ENCODE data around the gene POFUT1. TPM values are rescaled to one million over a fixed set of nuclear protein-coding genes. Genes with fewer than 3 reads are reported as not detected.

POFUT1 gene
- total RNA-seq, 1 experiment from 2014 or later, result 29.4 TPM

DNA sequence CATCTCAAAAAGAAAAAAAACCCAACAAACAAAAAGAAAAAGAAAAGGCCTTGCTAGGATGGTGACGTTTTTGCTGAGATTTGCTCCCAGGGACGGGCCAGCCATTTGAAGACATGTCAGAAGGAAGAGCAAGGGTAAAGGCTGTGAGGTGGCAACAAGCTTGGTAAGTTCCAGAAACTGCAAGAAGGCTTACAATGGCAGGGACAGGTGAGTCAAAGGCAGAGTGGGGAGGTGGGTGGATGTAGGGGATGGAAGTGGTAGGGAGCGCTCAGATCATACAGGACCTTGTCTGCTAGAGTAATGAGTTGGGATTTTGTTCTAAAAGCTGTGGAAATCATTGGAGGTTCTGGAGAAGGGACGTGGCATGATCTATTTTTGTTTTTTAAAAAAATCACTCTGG is 74.0 kb downstream of the POFUT1 start:
- Mint-ChIP-seq H3K4me1 (peaks cover 7% of the 10 kb centered on the region), H3K4me3 (no peak overlapping the region), H3K27ac (peak overlapping the region; percentile 14; the same call in 1 of the 2 replicates), H3K27me3 (ENCODE audit: low read depth) (no peaks in the 10 kb centered on the region), H3K9me3 (no peaks in the 10 kb centered on the region), H3K36me3 (no peaks in the 10 kb centered on the region)
- no peak for ATAC-seq
- POLR2A ChIA-PET, result no interaction called here
- CTCF ChIA-PET, result no interaction called here
- TF ChIP-seq, protein P1, sequence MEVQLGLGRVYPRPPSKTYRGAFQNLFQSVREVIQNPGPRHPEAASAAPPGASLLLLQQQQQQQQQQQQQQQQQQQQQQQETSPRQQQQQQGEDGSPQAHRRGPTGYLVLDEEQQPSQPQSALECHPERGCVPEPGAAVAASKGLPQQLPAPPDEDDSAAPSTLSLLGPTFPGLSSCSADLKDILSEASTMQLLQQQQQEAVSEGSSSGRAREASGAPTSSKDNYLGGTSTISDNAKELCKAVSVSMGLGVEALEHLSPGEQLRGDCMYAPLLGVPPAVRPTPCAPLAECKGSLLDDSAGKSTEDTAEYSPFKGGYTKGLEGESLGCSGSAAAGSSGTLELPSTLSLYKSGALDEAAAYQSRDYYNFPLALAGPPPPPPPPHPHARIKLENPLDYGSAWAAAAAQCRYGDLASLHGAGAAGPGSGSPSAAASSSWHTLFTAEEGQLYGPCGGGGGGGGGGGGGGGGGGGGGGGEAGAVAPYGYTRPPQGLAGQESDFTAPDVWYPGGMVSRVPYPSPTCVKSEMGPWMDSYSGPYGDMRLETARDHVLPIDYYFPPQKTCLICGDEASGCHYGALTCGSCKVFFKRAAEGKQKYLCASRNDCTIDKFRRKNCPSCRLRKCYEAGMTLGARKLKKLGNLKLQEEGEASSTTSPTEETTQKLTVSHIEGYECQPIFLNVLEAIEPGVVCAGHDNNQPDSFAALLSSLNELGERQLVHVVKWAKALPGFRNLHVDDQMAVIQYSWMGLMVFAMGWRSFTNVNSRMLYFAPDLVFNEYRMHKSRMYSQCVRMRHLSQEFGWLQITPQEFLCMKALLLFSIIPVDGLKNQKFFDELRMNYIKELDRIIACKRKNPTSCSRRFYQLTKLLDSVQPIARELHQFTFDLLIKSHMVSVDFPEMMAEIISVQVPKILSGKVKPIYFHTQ (CRISPR knock-in tag; IDR thresholded peaks at IDR 0.05), result no peak
- TF ChIP-seq ZNF232 (CRISPR knock-in tag; IDR thresholded peaks at IDR 0.05), result no peak
- no peak for TF ChIP-seq ETV6 (CRISPR knock-in tag; IDR thresholded peaks at IDR 0.05)
- no peak for TF ChIP-seq IRF2 (CRISPR knock-in tag; IDR thresholded peaks at IDR 0.05; ENCODE audit: borderline replicate concordance, low read depth)
- TF ChIP-seq, protein P2, sequence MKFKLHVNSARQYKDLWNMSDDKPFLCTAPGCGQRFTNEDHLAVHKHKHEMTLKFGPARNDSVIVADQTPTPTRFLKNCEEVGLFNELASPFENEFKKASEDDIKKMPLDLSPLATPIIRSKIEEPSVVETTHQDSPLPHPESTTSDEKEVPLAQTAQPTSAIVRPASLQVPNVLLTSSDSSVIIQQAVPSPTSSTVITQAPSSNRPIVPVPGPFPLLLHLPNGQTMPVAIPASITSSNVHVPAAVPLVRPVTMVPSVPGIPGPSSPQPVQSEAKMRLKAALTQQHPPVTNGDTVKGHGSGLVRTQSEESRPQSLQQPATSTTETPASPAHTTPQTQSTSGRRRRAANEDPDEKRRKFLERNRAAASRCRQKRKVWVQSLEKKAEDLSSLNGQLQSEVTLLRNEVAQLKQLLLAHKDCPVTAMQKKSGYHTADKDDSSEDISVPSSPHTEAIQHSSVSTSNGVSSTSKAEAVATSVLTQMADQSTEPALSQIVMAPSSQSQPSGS (CRISPR knock-in tag; IDR thresholded peaks at IDR 0.05; ENCODE audit: borderline replicate concordance, low read depth), result no peak
- TF ChIP-seq ATF1 (CRISPR knock-in tag; IDR thresholded peaks at IDR 0.05), result no peak
- no peak for TF ChIP-seq GRHL2 (CRISPR knock-in tag; IDR thresholded peaks at IDR 0.05; ENCODE audit: insufficient replicate concordance, severe bottlenecking)
- no peak for TF ChIP-seq TCF7 (CRISPR knock-in tag; IDR thresholded peaks at IDR 0.05; ENCODE audit: low read depth)
- no peak for TF ChIP-seq SOX15 (CRISPR knock-in tag; IDR thresholded peaks at IDR 0.05)
- TF ChIP-seq, protein P3, sequence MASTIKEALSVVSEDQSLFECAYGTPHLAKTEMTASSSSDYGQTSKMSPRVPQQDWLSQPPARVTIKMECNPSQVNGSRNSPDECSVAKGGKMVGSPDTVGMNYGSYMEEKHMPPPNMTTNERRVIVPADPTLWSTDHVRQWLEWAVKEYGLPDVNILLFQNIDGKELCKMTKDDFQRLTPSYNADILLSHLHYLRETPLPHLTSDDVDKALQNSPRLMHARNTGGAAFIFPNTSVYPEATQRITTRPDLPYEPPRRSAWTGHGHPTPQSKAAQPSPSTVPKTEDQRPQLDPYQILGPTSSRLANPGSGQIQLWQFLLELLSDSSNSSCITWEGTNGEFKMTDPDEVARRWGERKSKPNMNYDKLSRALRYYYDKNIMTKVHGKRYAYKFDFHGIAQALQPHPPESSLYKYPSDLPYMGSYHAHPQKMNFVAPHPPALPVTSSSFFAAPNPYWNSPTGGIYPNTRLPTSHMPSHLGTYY (CRISPR knock-in tag; IDR thresholded peaks at IDR 0.05), result no peak
- TF ChIP-seq, protein P4, sequence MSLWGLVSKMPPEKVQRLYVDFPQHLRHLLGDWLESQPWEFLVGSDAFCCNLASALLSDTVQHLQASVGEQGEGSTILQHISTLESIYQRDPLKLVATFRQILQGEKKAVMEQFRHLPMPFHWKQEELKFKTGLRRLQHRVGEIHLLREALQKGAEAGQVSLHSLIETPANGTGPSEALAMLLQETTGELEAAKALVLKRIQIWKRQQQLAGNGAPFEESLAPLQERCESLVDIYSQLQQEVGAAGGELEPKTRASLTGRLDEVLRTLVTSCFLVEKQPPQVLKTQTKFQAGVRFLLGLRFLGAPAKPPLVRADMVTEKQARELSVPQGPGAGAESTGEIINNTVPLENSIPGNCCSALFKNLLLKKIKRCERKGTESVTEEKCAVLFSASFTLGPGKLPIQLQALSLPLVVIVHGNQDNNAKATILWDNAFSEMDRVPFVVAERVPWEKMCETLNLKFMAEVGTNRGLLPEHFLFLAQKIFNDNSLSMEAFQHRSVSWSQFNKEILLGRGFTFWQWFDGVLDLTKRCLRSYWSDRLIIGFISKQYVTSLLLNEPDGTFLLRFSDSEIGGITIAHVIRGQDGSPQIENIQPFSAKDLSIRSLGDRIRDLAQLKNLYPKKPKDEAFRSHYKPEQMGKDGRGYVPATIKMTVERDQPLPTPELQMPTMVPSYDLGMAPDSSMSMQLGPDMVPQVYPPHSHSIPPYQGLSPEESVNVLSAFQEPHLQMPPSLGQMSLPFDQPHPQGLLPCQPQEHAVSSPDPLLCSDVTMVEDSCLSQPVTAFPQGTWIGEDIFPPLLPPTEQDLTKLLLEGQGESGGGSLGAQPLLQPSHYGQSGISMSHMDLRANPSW (CRISPR knock-in tag; conservative IDR thresholded peaks at IDR 0.05; ENCODE audit: low read depth), result no peak
- no peak for TF ChIP-seq ZNF317 (CRISPR knock-in tag; IDR thresholded peaks at IDR 0.05; ENCODE audit: borderline replicate concordance, low read depth)
- TF ChIP-seq ZNF121 (CRISPR knock-in tag; IDR thresholded peaks at IDR 0.05), result no peak
- no peak for TF ChIP-seq OVOL2 (CRISPR knock-in tag; IDR thresholded peaks at IDR 0.05; ENCODE audit: borderline replicate concordance)
- no peak for TF ChIP-seq ZNF423 (CRISPR knock-in tag; IDR thresholded peaks at IDR 0.05)
- DNase-seq (ENCODE audit: low spot score), result no peak

DNA sequence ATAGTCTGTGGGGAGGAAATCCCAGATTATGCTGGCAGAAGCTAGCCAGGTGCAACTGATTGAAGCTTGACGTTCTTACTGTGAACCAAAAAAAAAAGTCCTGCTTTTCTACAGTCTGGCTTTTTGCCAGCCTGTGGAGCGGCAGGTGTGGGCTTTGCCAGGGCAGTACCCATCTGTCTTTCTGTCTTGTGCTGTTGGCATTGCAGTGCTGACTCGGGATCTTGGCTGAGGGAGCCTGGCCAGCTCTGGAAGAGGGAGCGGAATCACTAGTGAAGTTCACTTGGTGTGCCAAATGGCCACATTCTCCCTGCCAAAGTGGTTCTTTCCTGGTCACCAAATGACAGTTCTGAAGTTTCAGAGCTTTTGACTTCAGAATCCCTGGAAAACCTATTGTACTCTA is 74.8 kb downstream of the POFUT1 start:
- Mint-ChIP-seq H3K36me3 (no peaks in the 10 kb centered on the region), H3K4me1 (peaks cover 7% of the 10 kb centered on the region), H3K9me3 (no peaks in the 10 kb centered on the region), H3K27me3 (ENCODE audit: low read depth) (no peaks in the 10 kb centered on the region), H3K4me3 (no peak overlapping the region), H3K27ac (peak overlapping the region; percentile 27; the same call in 1 of the 2 replicates)
- ATAC-seq, result no peak
- POLR2A ChIA-PET, result no interaction called here
- CTCF ChIA-PET, result no interaction called here
- TF ChIP-seq, protein P5, sequence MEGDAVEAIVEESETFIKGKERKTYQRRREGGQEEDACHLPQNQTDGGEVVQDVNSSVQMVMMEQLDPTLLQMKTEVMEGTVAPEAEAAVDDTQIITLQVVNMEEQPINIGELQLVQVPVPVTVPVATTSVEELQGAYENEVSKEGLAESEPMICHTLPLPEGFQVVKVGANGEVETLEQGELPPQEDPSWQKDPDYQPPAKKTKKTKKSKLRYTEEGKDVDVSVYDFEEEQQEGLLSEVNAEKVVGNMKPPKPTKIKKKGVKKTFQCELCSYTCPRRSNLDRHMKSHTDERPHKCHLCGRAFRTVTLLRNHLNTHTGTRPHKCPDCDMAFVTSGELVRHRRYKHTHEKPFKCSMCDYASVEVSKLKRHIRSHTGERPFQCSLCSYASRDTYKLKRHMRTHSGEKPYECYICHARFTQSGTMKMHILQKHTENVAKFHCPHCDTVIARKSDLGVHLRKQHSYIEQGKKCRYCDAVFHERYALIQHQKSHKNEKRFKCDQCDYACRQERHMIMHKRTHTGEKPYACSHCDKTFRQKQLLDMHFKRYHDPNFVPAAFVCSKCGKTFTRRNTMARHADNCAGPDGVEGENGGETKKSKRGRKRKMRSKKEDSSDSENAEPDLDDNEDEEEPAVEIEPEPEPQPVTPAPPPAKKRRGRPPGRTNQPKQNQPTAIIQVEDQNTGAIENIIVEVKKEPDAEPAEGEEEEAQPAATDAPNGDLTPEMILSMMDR (IDR thresholded peaks at IDR 0.05), result no peak
- TF ChIP-seq, protein P6, sequence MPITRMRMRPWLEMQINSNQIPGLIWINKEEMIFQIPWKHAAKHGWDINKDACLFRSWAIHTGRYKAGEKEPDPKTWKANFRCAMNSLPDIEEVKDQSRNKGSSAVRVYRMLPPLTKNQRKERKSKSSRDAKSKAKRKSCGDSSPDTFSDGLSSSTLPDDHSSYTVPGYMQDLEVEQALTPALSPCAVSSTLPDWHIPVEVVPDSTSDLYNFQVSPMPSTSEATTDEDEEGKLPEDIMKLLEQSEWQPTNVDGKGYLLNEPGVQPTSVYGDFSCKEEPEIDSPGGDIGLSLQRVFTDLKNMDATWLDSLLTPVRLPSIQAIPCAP (CRISPR knock-in tag; IDR thresholded peaks at IDR 0.05), result no peak
- DNase-seq (ENCODE audit: low spot score), result no peak
